GM23338 (cell line): ENCODE measurements around the gene SEPTIN6. TPM values are rescaled to one million over a fixed set of nuclear protein-coding genes. Genes with fewer than 3 reads are reported as not detected.

Experiments
- ATAC-seq: fragments of 200-7000 bp; cut with Tn5 transposase; 3 replicates; pipeline ENCODE4 v1.9.1; 2020
- DNase-seq: peaks from one replicate; pipeline ENCODE4 v3.0.0-alpha.2; 2015; ENCODE audit warnings: low spot score
- H2AFZ ChIP-seq: fragments of 200-600 bp; sonication (generic); 2 replicates; pipeline ENCODE4 v1.8.0; 2016; ENCODE audit warnings: antibody characterized with exemption, mild to moderate bottlenecking, moderate library complexity
- H3F3A ChIP-seq: fragments of 200-600 bp; sonication (generic); replicated peaks from 2 replicates; pipeline ENCODE4 v1.8.0; 2017; ENCODE audit warnings: antibody characterized with exemption, mixed run types, low read depth
- H3K27ac ChIP-seq: fragments of 200-600 bp; sonication (generic); 2 replicates; pipeline ENCODE4 v1.6.1; 2016; ENCODE audit warnings: low read depth
- H3K27me3 ChIP-seq: fragments of 200-600 bp; sonication (generic); 2 replicates; pipeline ENCODE4 v1.8.0; 2016; ENCODE audit warnings: mild to moderate bottlenecking, mixed run types, moderate library complexity; ENCODE audit not compliant: insufficient read depth
- H3K36me3 ChIP-seq: fragments of 200-600 bp; sonication (generic); 2 replicates; pipeline ENCODE4 v1.8.0; 2016; ENCODE audit warnings: mild to moderate bottlenecking; ENCODE audit not compliant: insufficient read depth
- H3K4me1 ChIP-seq: fragments of 200-600 bp; sonication (generic); 2 replicates; pipeline ENCODE4 v1.8.0; 2016; ENCODE audit warnings: mild to moderate bottlenecking, moderate library complexity; ENCODE audit not compliant: insufficient read depth
- H3K4me2 ChIP-seq: fragments of 200-600 bp; sonication (generic); 2 replicates; pipeline ENCODE4 v1.7.1; 2017; ENCODE audit warnings: mixed run types
- H3K4me3 ChIP-seq: fragments of 200-600 bp; sonication (generic); 2 replicates; pipeline ENCODE4 v1.6.1; 2016; ENCODE audit warnings: mixed run types
- H3K79me2 ChIP-seq: fragments of 200-600 bp; sonication (generic); replicated peaks from 2 replicates; pipeline ENCODE4 v1.8.0; 2017; ENCODE audit warnings: mild to moderate bottlenecking; ENCODE audit not compliant: insufficient read depth
- H3K9me2 ChIP-seq: fragments of 200-600 bp; sonication (generic); 2 replicates; pipeline ENCODE4 v1.8.0; 2017; ENCODE audit not compliant: insufficient read depth
- H4K20me1 ChIP-seq: fragments of 200-600 bp; sonication (generic); replicated peaks from 2 replicates; pipeline ENCODE4 v1.8.0; 2017; ENCODE audit warnings: mild to moderate bottlenecking; ENCODE audit not compliant: insufficient read depth
- H3K27ac Mint-ChIP-seq: 2 replicates; pipeline ENCODE4 v1.8.0; 2020; ENCODE audit warnings: inconsistent platforms, mild to moderate bottlenecking, moderate library complexity, mixed read lengths
- H3K27me3 Mint-ChIP-seq: 3 replicates; pipeline ENCODE4 v1.8.0; 2022; ENCODE audit warnings: low read depth, mild to moderate bottlenecking, moderate library complexity, mixed read lengths, inconsistent platforms; ENCODE audit not compliant: insufficient read depth, poor library complexity
- H3K36me3 Mint-ChIP-seq: 3 replicates; pipeline ENCODE4 v1.8.0; 2021; ENCODE audit warnings: low read depth, mild to moderate bottlenecking, inconsistent platforms, moderate library complexity, mixed read lengths
- H3K4me1 Mint-ChIP-seq: 3 replicates; pipeline ENCODE4 v1.8.0; 2020; ENCODE audit warnings: mild to moderate bottlenecking, inconsistent platforms, mixed read lengths
- H3K4me3 Mint-ChIP-seq: 3 replicates; pipeline ENCODE4 v1.8.0; 2021; ENCODE audit warnings: moderate library complexity, mild to moderate bottlenecking, inconsistent platforms, mixed read lengths
- H3K9me3 Mint-ChIP-seq: 3 replicates; pipeline ENCODE4 v1.8.0; 2020; ENCODE audit warnings: moderate library complexity, mild to moderate bottlenecking, inconsistent platforms, mixed read lengths
- CTCF ChIP-seq, 2 experiments: fragments of 200-600 bp in 1 of 2; sonication (generic) in 1 of 2; conservative IDR thresholded peaks; 2 replicates each; pipeline versions ENCODE4 v1.5.1 to v1.6.1; 2016 to 2017; ENCODE audit warnings: antibody characterized with exemption in 2 of 2, low read depth in 2 of 2, mild to moderate bottlenecking in 2 of 2, moderate library complexity in 1 of 2
- ETS1 ChIP-seq: IDR thresholded peaks from 2 replicates; pipeline ENCODE4 v1.6.1; 2016; ENCODE audit warnings: antibody characterized with exemption
- EZH2 ChIP-seq: fragments of 200-600 bp; sonication (generic); IDR thresholded peaks from one replicate; pipeline ENCODE4 v1.8.0; 2017; ENCODE audit warnings: antibody characterized with exemption, mild to moderate bottlenecking, low read depth; ENCODE audit not compliant: unreplicated experiment
- EZH2phosphoT487 ChIP-seq: fragments of 200-600 bp; sonication (generic); IDR thresholded peaks from one replicate; pipeline ENCODE4 v1.8.1; 2018; ENCODE audit warnings: antibody characterized with exemption; ENCODE audit not compliant: unreplicated experiment
- NANOG ChIP-seq: IDR thresholded peaks from 2 replicates; pipeline ENCODE4 v1.6.1; 2016; ENCODE audit warnings: antibody characterized with exemption, borderline replicate concordance
- POLR2AphosphoS5 ChIP-seq: IDR thresholded peaks from 2 replicates; pipeline ENCODE4 v1.6.1; 2016; ENCODE audit warnings: antibody characterized with exemption, low read depth
- ZNF462 ChIP-seq: fragments of 250-450 bp; sonication (Bioruptor Pico); IDR thresholded peaks from 2 replicates; pipeline ENCODE4 v1.5.0; 2020; ENCODE audit warnings: mild to moderate bottlenecking, moderate library complexity
- polyA plus RNA-seq: library from polyadenylated mRNA; unstranded; fragments of >200 nt; fragmentation: Nextera tagmentation; extraction: Ambion mirVana; gene quantifications from 2 replicates; pipeline ENCODE4 v1.2.1, GENCODE V29; 2016
- total RNA-seq: library from RNA; depleted of rRNA; stranded (reverse); fragments of >200 nt; shearing (Covaris generic); gene quantifications from 2 replicates; pipeline ENCODE4 v1.2.3, GENCODE V29; 2014

The SEPTIN6 gene
- total and polyA plus RNA-seq, 2 experiments from 2014 or later: 37.0 to 43.6 TPM

GRCh38 chrX:119721926-119722325 is 29.0 kb upstream of the SEPTIN6 start (continued):
- TF ChIP-seq ZNF462 (CRISPR knock-in tag) (no peak), POLR2AphosphoS5 (no peak)

GRCh38 chrX:119721487-119721886 is 28.5 kb upstream of the SEPTIN6 start:
- Histone ChIP-seq H2AFZ (no peak overlapping the region), H3K27me3 (no peaks in the 10 kb centered on the region), H3K27ac (no peak overlapping the region), H3K9me2 (no peaks in the 10 kb centered on the region), H3K36me3 (no peaks in the 10 kb centered on the region), H3K4me1 (no peaks in the 10 kb centered on the region), H4K20me1 (no peaks in the 10 kb centered on the region), H3F3A (no peaks in the 10 kb centered on the region), H3K4me2 (no peak overlapping the region), H3K4me3 (no peak overlapping the region), H3K79me2 (no peaks in the 10 kb centered on the region)
- Mint-ChIP-seq H3K4me3 (no peak overlapping the region), H3K36me3 (no peaks in the 10 kb centered on the region), H3K9me3 (no peaks in the 10 kb centered on the region; the same call in 2 of the 3 replicates), H3K27ac (no peak overlapping the region), H3K27me3 (no peaks in the 10 kb centered on the region), H3K4me1 (no peaks in the 10 kb centered on the region)
- TF ChIP-seq EZH2: no peak
- TF ChIP-seq EZH2phosphoT487: no peak
- TF ChIP-seq NANOG: no peak
- no peak for TF ChIP-seq ETS1
- no peak for TF ChIP-seq POLR2AphosphoS5
- no peak for TF ChIP-seq CTCF (conservative IDR thresholded peaks at IDR 0.05; ENCODE audit: low read depth in 2 of 2)
- no peak for DNase-seq
- no peak for ATAC-seq
